K562 (cell line): Measurements from ENCODE around the gene NAPB. TPM values are rescaled to one million over a fixed set of nuclear protein-coding genes. Genes with fewer than 3 reads are reported as not detected.

Experiments used
- ARID2 ChIP-seq: fragments of 450-650 bp; IDR thresholded peaks from 2 replicates; pipeline ENCODE4 v1.6.1; 2017; ENCODE audit warnings: antibody characterized with exemption, mild to moderate bottlenecking
- ATF7 ChIP-seq: fragments of 450-650 bp; IDR thresholded peaks from 2 replicates; pipeline ENCODE4 v1.7.1; 2014; ENCODE audit warnings: mild to moderate bottlenecking, moderate library complexity
- BCOR ChIP-seq: fragments of 450-650 bp; IDR thresholded peaks from 2 replicates; pipeline ENCODE4 v1.6.1; 2016
- FOXK2 ChIP-seq, 2 experiments: fragments of 450-650 bp; IDR thresholded peaks in 1 of 2; conservative IDR thresholded peaks in 1 of 2; 2 replicates each; pipeline ENCODE4 v1.6.1; 2016; ENCODE audit warnings: low read depth in 2 of 2, mild to moderate bottlenecking in 1 of 2
- GTF2B ChIP-seq: IDR thresholded peaks from 2 replicates; pipeline ENCODE4 v1.6.1; 2011; ENCODE audit not compliant: insufficient read length; ENCODE audit errors: extremely low read depth
- GTF2F1 ChIP-seq: IDR thresholded peaks from 2 replicates; pipeline ENCODE4 v1.6.1; 2011; ENCODE audit warnings: low read depth, low read length, improper control_type of control experiment
- HDAC1 ChIP-seq, 2 experiments: fragments of 450-650 bp; IDR thresholded peaks; 2 replicates each; pipeline ENCODE4 v1.6.1; 2016 to 2017; ENCODE audit warnings: inconsistent platforms in 1 of 2, mild to moderate bottlenecking in 1 of 2, moderate library complexity in 1 of 2
- JUNB ChIP-seq: fragments of 450-650 bp; formaldehyde crosslinking; conservative IDR thresholded peaks from 2 replicates; pipeline ENCODE4 v1.4.0; 2020; ENCODE audit warnings: mild to moderate bottlenecking
- MBD1 ChIP-seq: fragments of 250-450 bp; sonication (Bioruptor Pico); IDR thresholded peaks from 2 replicates; pipeline ENCODE4 v1.8.0; 2022; ENCODE audit warnings: inconsistent platforms
- NONO ChIP-seq, 2 experiments: fragments of 200-400 bp in 1 of 2; fragments of 450-650 bp in 1 of 2; formaldehyde crosslinking in 1 of 2; IDR thresholded peaks; 2 replicates each; pipeline ENCODE4 v1.6.1; 2017; ENCODE audit warnings: low read depth in 2 of 2, mild to moderate bottlenecking in 2 of 2, moderate library complexity in 2 of 2, low read length in 1 of 2
- PHF8 ChIP-seq: fragments of 200-600 bp; sonication (generic); IDR thresholded peaks from 2 replicates; pipeline ENCODE4 v1.6.1; 2012; ENCODE audit warnings: mixed run types, mild to moderate bottlenecking, inconsistent platforms, low read length, moderate library complexity, borderline replicate concordance
- SMARCB1 ChIP-seq: IDR thresholded peaks from 2 replicates; pipeline ENCODE4 v1.6.1; 2011; ENCODE audit warnings: improper control_type of control experiment, low read depth; ENCODE audit not compliant: insufficient read length
- SNRNP70 ChIP-seq: fragments of 200-400 bp; formaldehyde crosslinking; optimal IDR thresholded peaks from 2 replicates; pipeline ENCODE3; 2017; ENCODE audit warnings: low read depth, low read length
- polyA plus RNA-seq, 8 experiments: library from polyadenylated mRNA; depleted of rRNA in 4 of 8; stranded (reverse) in 5 of 8; unstranded in 3 of 8; fragments of >200 nt; fragmentation: Nextera tagmentation in 2 of 8; fragmentation: Illumina TruSeq in 1 of 8; extraction: Ambion mirVana in 2 of 8; extraction: Trizol in 1 of 8; gene quantifications; 2 replicates each; pipeline versions ENCODE4 v1.2.1 to v1.2.3, GENCODE V29; 2011 to 2014; ENCODE audit warnings: inconsistent platforms in 1 of 8, missing spikeins in 1 of 8
- total RNA-seq, 7 experiments: library from RNA; depleted of rRNA in 6 of 7; stranded (reverse); fragments of >200 nt in 6 of 7; fragmentation: Illumina TruSeq in 2 of 7; extraction: Trizol in 2 of 7; gene quantifications; 2 replicates each; pipeline versions ENCODE4 v1.2.1 to v1.2.3, GENCODE V29; 2011 to 2021; ENCODE audit warnings: low replicate concordance in 1 of 7
- TF ChIP-seq, protein P1 (sequence below): fragments of 450-650 bp; IDR thresholded peaks from 2 replicates; pipeline ENCODE4 v1.6.1; 2016; ENCODE audit warnings: mild to moderate bottlenecking, moderate library complexity

NAPB gene
- total and polyA plus RNA-seq, 9 of the 15 experiments (the other 6 are each of a cell fraction or from before 2014, with no cell fraction given): 1.4 to 7.7 (median 5.2) TPM

DNA sequence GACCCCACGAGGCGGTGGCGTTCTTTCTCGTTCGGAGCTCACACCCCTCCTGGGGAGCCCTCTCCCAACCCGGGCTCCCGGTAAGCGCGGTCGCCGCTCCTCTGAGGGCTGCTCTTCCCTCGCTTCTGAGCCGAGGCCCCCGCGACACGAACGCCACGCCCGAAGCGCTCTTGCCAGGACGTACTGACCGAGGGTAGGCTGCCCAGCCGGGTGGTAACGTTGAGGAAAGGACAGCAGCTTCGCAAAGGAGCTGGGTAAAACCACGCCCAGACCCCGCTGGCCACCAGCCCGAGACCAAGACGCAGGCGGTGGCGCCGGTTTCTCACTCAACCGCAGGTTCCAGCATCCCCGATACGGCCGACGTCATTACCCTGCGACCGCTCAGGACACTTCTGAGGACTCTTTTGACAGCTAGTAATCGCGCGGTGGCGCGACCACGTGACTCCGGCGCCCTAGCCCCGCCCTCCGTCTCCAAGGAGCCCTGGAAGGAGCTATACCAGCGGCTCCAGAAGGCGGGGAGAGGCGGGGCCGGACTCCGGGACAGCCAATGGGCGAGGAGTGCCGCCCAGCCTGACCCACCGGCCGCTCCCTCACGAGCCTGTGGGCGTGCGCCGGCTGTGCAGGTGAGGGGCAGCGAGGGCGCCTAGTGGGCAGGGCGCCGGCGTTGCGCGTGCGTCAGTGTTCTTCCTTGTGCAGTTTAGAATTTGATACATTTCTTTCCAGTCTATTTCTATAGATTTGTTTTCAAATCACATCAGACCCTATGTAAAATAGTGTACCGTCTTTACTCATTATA lies 63.3 kb downstream of the NAPB start (continued):
- TF ChIP-seq, protein P1, sequence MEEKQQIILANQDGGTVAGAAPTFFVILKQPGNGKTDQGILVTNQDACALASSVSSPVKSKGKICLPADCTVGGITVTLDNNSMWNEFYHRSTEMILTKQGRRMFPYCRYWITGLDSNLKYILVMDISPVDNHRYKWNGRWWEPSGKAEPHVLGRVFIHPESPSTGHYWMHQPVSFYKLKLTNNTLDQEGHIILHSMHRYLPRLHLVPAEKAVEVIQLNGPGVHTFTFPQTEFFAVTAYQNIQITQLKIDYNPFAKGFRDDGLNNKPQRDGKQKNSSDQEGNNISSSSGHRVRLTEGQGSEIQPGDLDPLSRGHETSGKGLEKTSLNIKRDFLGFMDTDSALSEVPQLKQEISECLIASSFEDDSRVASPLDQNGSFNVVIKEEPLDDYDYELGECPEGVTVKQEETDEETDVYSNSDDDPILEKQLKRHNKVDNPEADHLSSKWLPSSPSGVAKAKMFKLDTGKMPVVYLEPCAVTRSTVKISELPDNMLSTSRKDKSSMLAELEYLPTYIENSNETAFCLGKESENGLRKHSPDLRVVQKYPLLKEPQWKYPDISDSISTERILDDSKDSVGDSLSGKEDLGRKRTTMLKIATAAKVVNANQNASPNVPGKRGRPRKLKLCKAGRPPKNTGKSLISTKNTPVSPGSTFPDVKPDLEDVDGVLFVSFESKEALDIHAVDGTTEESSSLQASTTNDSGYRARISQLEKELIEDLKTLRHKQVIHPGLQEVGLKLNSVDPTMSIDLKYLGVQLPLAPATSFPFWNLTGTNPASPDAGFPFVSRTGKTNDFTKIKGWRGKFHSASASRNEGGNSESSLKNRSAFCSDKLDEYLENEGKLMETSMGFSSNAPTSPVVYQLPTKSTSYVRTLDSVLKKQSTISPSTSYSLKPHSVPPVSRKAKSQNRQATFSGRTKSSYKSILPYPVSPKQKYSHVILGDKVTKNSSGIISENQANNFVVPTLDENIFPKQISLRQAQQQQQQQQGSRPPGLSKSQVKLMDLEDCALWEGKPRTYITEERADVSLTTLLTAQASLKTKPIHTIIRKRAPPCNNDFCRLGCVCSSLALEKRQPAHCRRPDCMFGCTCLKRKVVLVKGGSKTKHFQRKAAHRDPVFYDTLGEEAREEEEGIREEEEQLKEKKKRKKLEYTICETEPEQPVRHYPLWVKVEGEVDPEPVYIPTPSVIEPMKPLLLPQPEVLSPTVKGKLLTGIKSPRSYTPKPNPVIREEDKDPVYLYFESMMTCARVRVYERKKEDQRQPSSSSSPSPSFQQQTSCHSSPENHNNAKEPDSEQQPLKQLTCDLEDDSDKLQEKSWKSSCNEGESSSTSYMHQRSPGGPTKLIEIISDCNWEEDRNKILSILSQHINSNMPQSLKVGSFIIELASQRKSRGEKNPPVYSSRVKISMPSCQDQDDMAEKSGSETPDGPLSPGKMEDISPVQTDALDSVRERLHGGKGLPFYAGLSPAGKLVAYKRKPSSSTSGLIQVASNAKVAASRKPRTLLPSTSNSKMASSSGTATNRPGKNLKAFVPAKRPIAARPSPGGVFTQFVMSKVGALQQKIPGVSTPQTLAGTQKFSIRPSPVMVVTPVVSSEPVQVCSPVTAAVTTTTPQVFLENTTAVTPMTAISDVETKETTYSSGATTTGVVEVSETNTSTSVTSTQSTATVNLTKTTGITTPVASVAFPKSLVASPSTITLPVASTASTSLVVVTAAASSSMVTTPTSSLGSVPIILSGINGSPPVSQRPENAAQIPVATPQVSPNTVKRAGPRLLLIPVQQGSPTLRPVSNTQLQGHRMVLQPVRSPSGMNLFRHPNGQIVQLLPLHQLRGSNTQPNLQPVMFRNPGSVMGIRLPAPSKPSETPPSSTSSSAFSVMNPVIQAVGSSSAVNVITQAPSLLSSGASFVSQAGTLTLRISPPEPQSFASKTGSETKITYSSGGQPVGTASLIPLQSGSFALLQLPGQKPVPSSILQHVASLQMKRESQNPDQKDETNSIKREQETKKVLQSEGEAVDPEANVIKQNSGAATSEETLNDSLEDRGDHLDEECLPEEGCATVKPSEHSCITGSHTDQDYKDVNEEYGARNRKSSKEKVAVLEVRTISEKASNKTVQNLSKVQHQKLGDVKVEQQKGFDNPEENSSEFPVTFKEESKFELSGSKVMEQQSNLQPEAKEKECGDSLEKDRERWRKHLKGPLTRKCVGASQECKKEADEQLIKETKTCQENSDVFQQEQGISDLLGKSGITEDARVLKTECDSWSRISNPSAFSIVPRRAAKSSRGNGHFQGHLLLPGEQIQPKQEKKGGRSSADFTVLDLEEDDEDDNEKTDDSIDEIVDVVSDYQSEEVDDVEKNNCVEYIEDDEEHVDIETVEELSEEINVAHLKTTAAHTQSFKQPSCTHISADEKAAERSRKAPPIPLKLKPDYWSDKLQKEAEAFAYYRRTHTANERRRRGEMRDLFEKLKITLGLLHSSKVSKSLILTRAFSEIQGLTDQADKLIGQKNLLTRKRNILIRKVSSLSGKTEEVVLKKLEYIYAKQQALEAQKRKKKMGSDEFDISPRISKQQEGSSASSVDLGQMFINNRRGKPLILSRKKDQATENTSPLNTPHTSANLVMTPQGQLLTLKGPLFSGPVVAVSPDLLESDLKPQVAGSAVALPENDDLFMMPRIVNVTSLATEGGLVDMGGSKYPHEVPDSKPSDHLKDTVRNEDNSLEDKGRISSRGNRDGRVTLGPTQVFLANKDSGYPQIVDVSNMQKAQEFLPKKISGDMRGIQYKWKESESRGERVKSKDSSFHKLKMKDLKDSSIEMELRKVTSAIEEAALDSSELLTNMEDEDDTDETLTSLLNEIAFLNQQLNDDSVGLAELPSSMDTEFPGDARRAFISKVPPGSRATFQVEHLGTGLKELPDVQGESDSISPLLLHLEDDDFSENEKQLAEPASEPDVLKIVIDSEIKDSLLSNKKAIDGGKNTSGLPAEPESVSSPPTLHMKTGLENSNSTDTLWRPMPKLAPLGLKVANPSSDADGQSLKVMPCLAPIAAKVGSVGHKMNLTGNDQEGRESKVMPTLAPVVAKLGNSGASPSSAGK: no peak; the same call in 1 of the 2 replicates
- no peak for TF ChIP-seq SMARCB1
- TF ChIP-seq PHF8: peak; percentile 68; the same call in 1 of the 2 replicates
- TF ChIP-seq SNRNP70: no peak
- peak; percentile 84 for TF ChIP-seq ATF7
- peak; percentile 27; the same call in 1 of the 2 replicates for TF ChIP-seq GTF2F1
- no peak for TF ChIP-seq JUNB (CRISPR knock-in tag)
- TF ChIP-seq BCOR: no peak
- no peak for TF ChIP-seq GTF2B
- TF ChIP-seq NONO (IDR thresholded peaks at IDR 0.05; ENCODE audit: low read depth in 2 of 2, low read length in 1 of 2): no peak
- peak in 1 of 2 experiments; percentile 48; a peak in 1 of 4 replicates for TF ChIP-seq HDAC1 (IDR thresholded peaks at IDR 0.05)
- TF ChIP-seq FOXK2 (conservative IDR thresholded peaks at IDR 0.05 in 1 of 2, IDR thresholded peaks at IDR 0.05 in 1 of 2; ENCODE audit: low read depth in 2 of 2): peak in 1 of 2 experiments; percentile 80; a peak in 2 of 4 replicates
- no peak for TF ChIP-seq MBD1 (CRISPR knock-in tag)
- TF ChIP-seq ARID2: no peak
